OCI-LY3 (cell line): Measurements from ENCODE around the gene PASK.

ENCODE experiments used
- CTCF ChIP-seq: fragments of 200-600, 300-600 bp; sonication (generic); IDR thresholded peaks from 2 replicates; pipeline ENCODE4 v1.5.1; 2014; ENCODE audit warnings: antibody characterized with exemption, low read length, low read depth
- EZH2phosphoT487 ChIP-seq: fragments of 200-600 bp; shearing (Covaris generic); IDR thresholded peaks from 2 replicates; pipeline ENCODE4 v1.6.1; 2018; ENCODE audit warnings: antibody characterized with exemption, mixed run types, low read depth

- TF ChIP-seq CTCF (no peak), EZH2phosphoT487 (no peak)
Observed at GRCh38 chr2:241187918-241188234, 38.6 kb upstream of the PASK start.
